HEK293 (cell line): ENCODE measurements around the gene SLC39A11.

Experiments used
- CTCF ChIP-seq: fragments of 450-650 bp; formaldehyde crosslinking; IDR thresholded peaks from 2 replicates; pipeline ENCODE4 v1.5.1; 2016; ENCODE audit warnings: missing biosample characterization, missing genetic modification characterization
- PATZ1 ChIP-seq: fragments of 450-650 bp; formaldehyde crosslinking; IDR thresholded peaks from 2 replicates; pipeline ENCODE4 v1.5.1; 2016; ENCODE audit warnings: missing biosample characterization, missing genetic modification characterization
- ZNF18 ChIP-seq: fragments of 450-650 bp; formaldehyde crosslinking; IDR thresholded peaks from 2 replicates; pipeline ENCODE4 v1.5.1; 2016; ENCODE audit warnings: missing biosample characterization, missing genetic modification characterization
- ZNF335 ChIP-seq: fragments of 450-650 bp; formaldehyde crosslinking; conservative IDR thresholded peaks from 2 replicates; pipeline ENCODE4 v1.5.1; 2016; ENCODE audit warnings: missing biosample characterization, missing genetic modification characterization
- ZNF580 ChIP-seq: fragments of 450-650 bp; formaldehyde crosslinking; IDR thresholded peaks from 2 replicates; pipeline ENCODE4 v1.5.1; 2016; ENCODE audit warnings: missing biosample characterization, missing genetic modification characterization
- ZNF785 ChIP-seq: fragments of 450-650 bp; formaldehyde crosslinking; IDR thresholded peaks from 2 replicates; pipeline ENCODE4 v1.5.1; 2016; ENCODE audit warnings: missing biosample characterization, missing genetic modification characterization

- TF ChIP-seq ZNF580, result no peak
- TF ChIP-seq CTCF (tag by site-specific recombination), result no peak
- no peak for TF ChIP-seq PATZ1 (tag by site-specific recombination)
- no peak for TF ChIP-seq ZNF785 (tag by site-specific recombination)
- no peak for TF ChIP-seq ZNF335 (tag by site-specific recombination)
- no peak for TF ChIP-seq ZNF18
These were observed 205.2 kb downstream of the SLC39A11 start for GRCh38 chr17:72887322-72887721.
